Measurements from ENCODE around the gene RNU4-1. TPM values are rescaled to one million over a fixed set of nuclear protein-coding genes. Genes with fewer than 3 reads are reported as not detected.

The RNU4-1 gene
- total RNA-seq (2013; cell fraction: nucleolus; rRNA removed), result under 0.01 TPM in 2 replicates
- total RNA-seq (2014; rRNA removed) (under 0.01 TPM in 2 replicates), total RNA-seq (2014; rRNA removed; fragmentation: Illumina TruSeq; extraction: Trizol) (15,175 and 15,332 TPM in 2 replicates), total RNA-seq (2021) (4,154 and 4,718 TPM in 2 replicates), polyA plus RNA-seq (2011; rRNA removed) (under 0.01 and 92.4 TPM in 2 replicates), polyA plus RNA-seq (2014; fragmentation: Illumina TruSeq; extraction: Trizol) (not detected in 2 replicates), polyA plus RNA-seq (2014; fragmentation: Nextera tagmentation; extraction: Ambion mirVana) (10 to 100 TPM in 1 of 2 experiments, not detected in 1; 11.5 TPM), polyA plus RNA-seq (2014; rRNA removed) (not detected in 2 replicates), polyA plus RNA-seq (2016; fragmentation: Nextera tagmentation; extraction: Ambion mirVana) (1 to 10 TPM; 3.5 to 7.1 TPM), polyA minus RNA-seq (2011; rRNA and poly(A)+ RNA removed) (under 0.01 and 37,029 TPM in 2 replicates), Bru-seq, nascent RNA (percentile 91 among the genes with signal in this experiment), BruChase-seq, experiment 1, labeled RNA remaining after a 6-hour chase (percentile 54 among the genes with signal in this experiment), BruChase-seq, experiment 2, labeled RNA remaining after a 2-hour chase (percentile 41 among the genes with signal in this experiment)
- polyA plus RNA-seq (2011; ENCODE audit: low read depth), result not detected
- under 0.01 TPM in 2 replicates for polyA plus RNA-seq (2011; cell fraction: cytosol; rRNA removed)
- under 0.01 TPM in 2 replicates for polyA plus RNA-seq (2011; cell fraction: nucleus; rRNA removed)
- polyA plus RNA-seq (2012), result 1,260 TPM in 1 of 2 replicates, not detected in the other
- polyA minus RNA-seq (2011; cell fraction: cytosol; rRNA and poly(A)+ RNA removed), result 87,323 and 92,282 TPM in 2 replicates
- polyA minus RNA-seq (2011; cell fraction: nucleus; rRNA and poly(A)+ RNA removed), result under 0.01 TPM in 2 replicates
- long read RNA-seq, experiment 1, result 0 reads
- long read RNA-seq, experiment 2, result 0 reads

DNA sequence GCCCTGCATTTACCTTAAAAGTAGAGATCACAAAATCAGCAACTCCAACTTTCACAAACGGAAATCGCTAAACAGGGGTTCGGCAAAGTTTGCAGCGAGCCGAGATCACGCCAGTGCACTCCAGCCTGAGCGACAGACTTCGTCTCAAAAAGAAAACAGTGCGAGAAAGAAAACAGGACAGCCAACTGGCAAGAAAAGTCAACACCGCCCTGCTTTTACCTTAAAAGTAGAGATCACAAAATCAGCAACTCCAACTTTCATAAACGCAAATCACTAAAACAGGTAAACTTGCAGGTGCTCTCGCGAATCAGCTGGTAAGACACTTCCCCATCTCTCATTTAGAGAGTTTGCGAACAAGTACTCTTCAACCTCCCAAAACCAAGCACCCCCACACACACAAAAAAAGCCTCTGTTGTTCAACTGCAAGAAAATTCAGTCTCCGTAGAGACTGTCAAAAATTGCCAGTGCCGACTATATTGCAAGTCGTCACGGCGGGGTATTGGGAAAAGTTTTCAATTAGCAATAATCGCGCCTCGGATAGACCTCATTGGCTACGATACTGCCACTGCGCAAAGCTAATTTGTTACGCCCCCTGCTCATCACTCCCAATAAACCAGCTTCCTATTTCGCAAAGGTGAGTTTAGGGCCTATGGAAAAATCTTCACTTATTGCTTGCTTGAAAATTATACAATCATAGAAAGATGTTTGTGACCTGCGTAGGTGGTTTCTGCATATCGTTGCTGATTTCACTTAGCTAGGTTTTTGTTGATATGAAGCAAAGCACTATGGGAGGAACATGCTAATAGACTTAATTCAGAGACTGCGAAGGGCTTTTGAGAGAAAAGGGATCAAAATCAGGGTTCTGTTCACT is at the start of gene RNU4-1:
Gene RNU4-1, minus strand, starts transcription at position 577 of the 871 bp plus-strand sequence.
- peak within 1 kb of the TSS; percentile 78 for H2AFZ ChIP-seq (ENCODE audit: control insufficient read depth, low read depth, low read length)
- peaks cover 9% of the 10 kb centered on the region for H3K4me1 ChIP-seq (ENCODE audit: control insufficient read depth, insufficient read depth, low read length)
- DNase-seq (ENCODE audit: low read depth, low spot score), result peak; percentile 92
- ATAC-seq, result peak; percentile 78
- ChIA-PET SMC1A (ENCODE audit: uncharacterized antibody, unreplicated experiment) (interaction anchor here (1.2 to 2.9 kb wide), 4 partner anchors 9 to 65 kb away, joined by 5 to 30 read pairs (median 7); partner anchors contain the start of gene SIRT4), CTCF (interaction anchor here (0.6 to 3.6 kb wide), 8 partner anchors 9 to 209 kb away, joined by 3 to 48 read pairs (median 8); partner anchors contain the start of genes RPLP0 and SIRT4), RAD21 (ENCODE audit: unreplicated experiment) (interaction anchor here (0.6 to 3.5 kb wide), 7 partner anchors 9 to 176 kb away, joined by 3 to 17 read pairs (median 6); partner anchors contain the start of gene SIRT4), POLR2A (interaction anchor here (0.6 to 2.1 kb wide), 13 partner anchors 9 to 204 kb away, joined by 3 to 14 read pairs (median 5); partner anchors contain the start of genes RPLP0 and SIRT4)
- intact Hi-C loops (cut with micrococcal nuclease; ENCODE audit: unreplicated experiment) (no loop called here), in situ Hi-C loops (cut with MboI) (no loop called here)
- H3K36me3 ChIP-seq (ENCODE audit: control insufficient read depth in 2 of 2, insufficient read depth in 2 of 2, low read length in 1 of 2), result no peaks in the 10 kb centered on the region
- H3K4me3 ChIP-seq, result peak within 1 kb of the TSS; percentile 66
- peak within 1 kb of the TSS; percentile 100 for H3K27ac ChIP-seq (ENCODE audit: control insufficient read depth, insufficient read depth)
- under 1% methylated on average over 29 of the region's 29 CpGs for WGBS (ENCODE audit: insufficient coverage, insufficient replicate concordance, low lambda C conversion rate, missing lambda C conversion rate)
- no peaks in the 10 kb centered on the region for H3K79me2 ChIP-seq (ENCODE audit: control insufficient read depth, insufficient read depth, low read length)
- no peaks in the 10 kb centered on the region for H3K9me3 ChIP-seq (replicated peaks; ENCODE audit: control insufficient read depth, insufficient read depth, low read length)
- peak; percentile 86 for FAIRE-seq
- peak within 1 kb of the TSS; percentile 67 for H3K4me2 ChIP-seq (ENCODE audit: control insufficient read depth, insufficient read depth)
- no peaks in the 10 kb centered on the region for H4K20me1 ChIP-seq (ENCODE audit: control insufficient read depth, insufficient read depth)
- H3K27me3 ChIP-seq (replicated peaks in 1 of 2; ENCODE audit: control insufficient read depth in 2 of 2, insufficient read depth in 2 of 2, low read length in 1 of 2), result no peaks in the 10 kb centered on the region
- BruUV-seq (replicated peaks), result TSS peak; percentile 94
- H3K9ac ChIP-seq (ENCODE audit: control insufficient read depth, insufficient read depth, low read length), result peak within 1 kb of the TSS; percentile 91
- TF ChIP-seq FOXM1 (IDR thresholded peaks at IDR 0.05; ENCODE audit: low read depth, low read length) (peak; percentile 93), IRF4 (IDR thresholded peaks at IDR 0.05; ENCODE audit: low read depth, low read length) (peak; percentile 65; the same call in 1 of the 2 replicates), FOS (IDR thresholded peaks at IDR 0.05; ENCODE audit: borderline replicate concordance, extremely low read depth, insufficient read length) (no peak), POLR2A (IDR thresholded peaks at IDR 0.05; ENCODE audit: low read depth, low read length) (peak; percentile 97), STAT1 (conservative IDR thresholded peaks at IDR 0.05) (0 out of 2 replicates have a peak, but pooled peaks have one; percentile 59), LARP7 (IDR thresholded peaks at IDR 0.05) (peak; percentile 16; the same call in 1 of the 2 replicates), KDM1A (IDR thresholded peaks at IDR 0.05; ENCODE audit: borderline replicate concordance) (no peak), POU2F2 (IDR thresholded peaks at IDR 0.05; ENCODE audit: borderline replicate concordance, low read depth, low read length) (peak; percentile 99)
- TF ChIP-seq, protein P1, sequence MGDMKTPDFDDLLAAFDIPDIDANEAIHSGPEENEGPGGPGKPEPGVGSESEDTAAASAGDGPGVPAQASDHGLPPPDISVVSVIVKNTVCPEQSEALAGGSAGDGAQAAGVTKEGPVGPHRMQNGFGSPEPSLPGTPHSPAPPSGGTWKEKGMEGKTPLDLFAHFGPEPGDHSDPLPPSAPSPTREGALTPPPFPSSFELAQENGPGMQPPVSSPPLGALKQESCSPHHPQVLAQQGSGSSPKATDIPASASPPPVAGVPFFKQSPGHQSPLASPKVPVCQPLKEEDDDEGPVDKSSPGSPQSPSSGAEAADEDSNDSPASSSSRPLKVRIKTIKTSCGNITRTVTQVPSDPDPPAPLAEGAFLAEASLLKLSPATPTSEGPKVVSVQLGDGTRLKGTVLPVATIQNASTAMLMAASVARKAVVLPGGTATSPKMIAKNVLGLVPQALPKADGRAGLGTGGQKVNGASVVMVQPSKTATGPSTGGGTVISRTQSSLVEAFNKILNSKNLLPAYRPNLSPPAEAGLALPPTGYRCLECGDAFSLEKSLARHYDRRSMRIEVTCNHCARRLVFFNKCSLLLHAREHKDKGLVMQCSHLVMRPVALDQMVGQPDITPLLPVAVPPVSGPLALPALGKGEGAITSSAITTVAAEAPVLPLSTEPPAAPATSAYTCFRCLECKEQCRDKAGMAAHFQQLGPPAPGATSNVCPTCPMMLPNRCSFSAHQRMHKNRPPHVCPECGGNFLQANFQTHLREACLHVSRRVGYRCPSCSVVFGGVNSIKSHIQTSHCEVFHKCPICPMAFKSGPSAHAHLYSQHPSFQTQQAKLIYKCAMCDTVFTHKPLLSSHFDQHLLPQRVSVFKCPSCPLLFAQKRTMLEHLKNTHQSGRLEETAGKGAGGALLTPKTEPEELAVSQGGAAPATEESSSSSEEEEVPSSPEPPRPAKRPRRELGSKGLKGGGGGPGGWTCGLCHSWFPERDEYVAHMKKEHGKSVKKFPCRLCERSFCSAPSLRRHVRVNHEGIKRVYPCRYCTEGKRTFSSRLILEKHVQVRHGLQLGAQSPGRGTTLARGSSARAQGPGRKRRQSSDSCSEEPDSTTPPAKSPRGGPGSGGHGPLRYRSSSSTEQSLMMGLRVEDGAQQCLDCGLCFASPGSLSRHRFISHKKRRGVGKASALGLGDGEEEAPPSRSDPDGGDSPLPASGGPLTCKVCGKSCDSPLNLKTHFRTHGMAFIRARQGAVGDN (IDR thresholded peaks at IDR 0.05), result peak; percentile 98
- TF ChIP-seq, protein P2, sequence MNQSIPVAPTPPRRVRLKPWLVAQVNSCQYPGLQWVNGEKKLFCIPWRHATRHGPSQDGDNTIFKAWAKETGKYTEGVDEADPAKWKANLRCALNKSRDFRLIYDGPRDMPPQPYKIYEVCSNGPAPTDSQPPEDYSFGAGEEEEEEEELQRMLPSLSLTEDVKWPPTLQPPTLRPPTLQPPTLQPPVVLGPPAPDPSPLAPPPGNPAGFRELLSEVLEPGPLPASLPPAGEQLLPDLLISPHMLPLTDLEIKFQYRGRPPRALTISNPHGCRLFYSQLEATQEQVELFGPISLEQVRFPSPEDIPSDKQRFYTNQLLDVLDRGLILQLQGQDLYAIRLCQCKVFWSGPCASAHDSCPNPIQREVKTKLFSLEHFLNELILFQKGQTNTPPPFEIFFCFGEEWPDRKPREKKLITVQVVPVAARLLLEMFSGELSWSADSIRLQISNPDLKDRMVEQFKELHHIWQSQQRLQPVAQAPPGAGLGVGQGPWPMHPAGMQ (IDR thresholded peaks at IDR 0.05; ENCODE audit: borderline replicate concordance), result no peak
- TF ChIP-seq, protein P3, sequence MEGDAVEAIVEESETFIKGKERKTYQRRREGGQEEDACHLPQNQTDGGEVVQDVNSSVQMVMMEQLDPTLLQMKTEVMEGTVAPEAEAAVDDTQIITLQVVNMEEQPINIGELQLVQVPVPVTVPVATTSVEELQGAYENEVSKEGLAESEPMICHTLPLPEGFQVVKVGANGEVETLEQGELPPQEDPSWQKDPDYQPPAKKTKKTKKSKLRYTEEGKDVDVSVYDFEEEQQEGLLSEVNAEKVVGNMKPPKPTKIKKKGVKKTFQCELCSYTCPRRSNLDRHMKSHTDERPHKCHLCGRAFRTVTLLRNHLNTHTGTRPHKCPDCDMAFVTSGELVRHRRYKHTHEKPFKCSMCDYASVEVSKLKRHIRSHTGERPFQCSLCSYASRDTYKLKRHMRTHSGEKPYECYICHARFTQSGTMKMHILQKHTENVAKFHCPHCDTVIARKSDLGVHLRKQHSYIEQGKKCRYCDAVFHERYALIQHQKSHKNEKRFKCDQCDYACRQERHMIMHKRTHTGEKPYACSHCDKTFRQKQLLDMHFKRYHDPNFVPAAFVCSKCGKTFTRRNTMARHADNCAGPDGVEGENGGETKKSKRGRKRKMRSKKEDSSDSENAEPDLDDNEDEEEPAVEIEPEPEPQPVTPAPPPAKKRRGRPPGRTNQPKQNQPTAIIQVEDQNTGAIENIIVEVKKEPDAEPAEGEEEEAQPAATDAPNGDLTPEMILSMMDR (IDR thresholded peaks at IDR 0.05 in 2 of 3, conservative IDR thresholded peaks at IDR 0.05 in 1 of 3; ENCODE audit: control insufficient read depth in 2 of 3, extremely low read depth in 1 of 3, insufficient read depth in 1 of 3, low read depth in 3 of 3, low read length in 3 of 3), result no peak

Data from GM12878 (cell line).